Hepatocyte (in vitro differentiated cells): ENCODE results near the gene ATP5PB.
A peak's percentile ranks its signal among the peaks of the same experiment; 100 is the strongest.

ENCODE experiments used
- EZH2 ChIP-seq: fragments of 200-600 bp; sonication (generic); IDR thresholded peaks from 2 replicates; pipeline ENCODE4 v1.6.1; 2016; ENCODE audit warnings: antibody characterized with exemption, mild to moderate bottlenecking, borderline replicate concordance
- EZH2phosphoT487 ChIP-seq: fragments of 200-600 bp; sonication (generic); IDR thresholded peaks from one replicate; pipeline ENCODE4 v1.6.1; 2018; ENCODE audit warnings: antibody characterized with exemption, mild to moderate bottlenecking, low read depth, moderate library complexity; ENCODE audit not compliant: unreplicated experiment, severe bottlenecking
- TF ChIP-seq, protein P1 (sequence below): fragments of 200-600 bp; sonication (generic); IDR thresholded peaks from 2 replicates; pipeline ENCODE4 v1.5.1; 2016; ENCODE audit warnings: antibody characterized with exemption, mild to moderate bottlenecking; ENCODE audit not compliant: poor library complexity

DNA sequence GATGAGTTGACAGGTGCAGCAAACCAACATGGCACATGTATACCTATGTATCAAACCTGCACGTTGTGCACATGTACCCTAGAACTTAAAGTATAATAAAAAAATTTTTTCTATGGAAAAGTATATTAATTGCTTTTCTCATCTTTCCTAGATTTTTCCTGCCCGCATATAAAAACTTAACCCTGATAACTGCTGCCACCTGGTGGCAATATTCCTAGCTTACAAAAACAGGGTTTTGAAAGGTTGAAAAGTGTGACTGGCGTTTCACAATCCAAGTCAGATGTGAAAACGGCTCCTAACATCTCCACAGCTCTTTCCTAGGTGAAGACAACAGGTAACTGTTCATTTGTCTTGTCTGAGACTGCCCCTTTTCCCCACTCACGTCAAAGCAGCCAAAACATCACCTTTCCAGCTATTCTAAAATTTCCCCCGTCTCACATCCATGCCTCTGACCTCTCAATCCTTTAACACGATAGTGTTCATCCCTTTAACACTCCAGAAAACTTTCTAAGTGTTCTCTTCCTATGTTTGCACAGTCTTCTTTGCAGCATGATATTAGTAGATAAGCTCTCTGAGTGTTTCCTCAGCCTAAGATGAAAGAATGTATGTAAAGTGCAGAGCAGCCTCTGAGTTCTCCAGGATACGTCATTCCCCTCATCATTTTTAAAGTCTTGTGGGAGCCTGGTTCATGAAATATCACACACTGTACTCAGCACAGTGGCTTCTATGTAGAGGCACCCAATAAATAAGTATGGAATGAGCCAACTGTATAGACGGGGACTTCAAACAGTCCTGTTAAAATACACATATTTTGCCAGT is 49.3 kb upstream of the ATP5PB start:
- TF ChIP-seq, protein P1, sequence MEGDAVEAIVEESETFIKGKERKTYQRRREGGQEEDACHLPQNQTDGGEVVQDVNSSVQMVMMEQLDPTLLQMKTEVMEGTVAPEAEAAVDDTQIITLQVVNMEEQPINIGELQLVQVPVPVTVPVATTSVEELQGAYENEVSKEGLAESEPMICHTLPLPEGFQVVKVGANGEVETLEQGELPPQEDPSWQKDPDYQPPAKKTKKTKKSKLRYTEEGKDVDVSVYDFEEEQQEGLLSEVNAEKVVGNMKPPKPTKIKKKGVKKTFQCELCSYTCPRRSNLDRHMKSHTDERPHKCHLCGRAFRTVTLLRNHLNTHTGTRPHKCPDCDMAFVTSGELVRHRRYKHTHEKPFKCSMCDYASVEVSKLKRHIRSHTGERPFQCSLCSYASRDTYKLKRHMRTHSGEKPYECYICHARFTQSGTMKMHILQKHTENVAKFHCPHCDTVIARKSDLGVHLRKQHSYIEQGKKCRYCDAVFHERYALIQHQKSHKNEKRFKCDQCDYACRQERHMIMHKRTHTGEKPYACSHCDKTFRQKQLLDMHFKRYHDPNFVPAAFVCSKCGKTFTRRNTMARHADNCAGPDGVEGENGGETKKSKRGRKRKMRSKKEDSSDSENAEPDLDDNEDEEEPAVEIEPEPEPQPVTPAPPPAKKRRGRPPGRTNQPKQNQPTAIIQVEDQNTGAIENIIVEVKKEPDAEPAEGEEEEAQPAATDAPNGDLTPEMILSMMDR, result peak; percentile 73
- TF ChIP-seq EZH2phosphoT487 (no peak), EZH2 (no peak)
